ENCODE results near the gene TEN1. TPM values are rescaled to one million over a fixed set of nuclear protein-coding genes. Genes with fewer than 3 reads are reported as not detected.

Gene TEN1
- total RNA-seq, 1 donor from 2014 or later = 13.4 TPM

DNA sequence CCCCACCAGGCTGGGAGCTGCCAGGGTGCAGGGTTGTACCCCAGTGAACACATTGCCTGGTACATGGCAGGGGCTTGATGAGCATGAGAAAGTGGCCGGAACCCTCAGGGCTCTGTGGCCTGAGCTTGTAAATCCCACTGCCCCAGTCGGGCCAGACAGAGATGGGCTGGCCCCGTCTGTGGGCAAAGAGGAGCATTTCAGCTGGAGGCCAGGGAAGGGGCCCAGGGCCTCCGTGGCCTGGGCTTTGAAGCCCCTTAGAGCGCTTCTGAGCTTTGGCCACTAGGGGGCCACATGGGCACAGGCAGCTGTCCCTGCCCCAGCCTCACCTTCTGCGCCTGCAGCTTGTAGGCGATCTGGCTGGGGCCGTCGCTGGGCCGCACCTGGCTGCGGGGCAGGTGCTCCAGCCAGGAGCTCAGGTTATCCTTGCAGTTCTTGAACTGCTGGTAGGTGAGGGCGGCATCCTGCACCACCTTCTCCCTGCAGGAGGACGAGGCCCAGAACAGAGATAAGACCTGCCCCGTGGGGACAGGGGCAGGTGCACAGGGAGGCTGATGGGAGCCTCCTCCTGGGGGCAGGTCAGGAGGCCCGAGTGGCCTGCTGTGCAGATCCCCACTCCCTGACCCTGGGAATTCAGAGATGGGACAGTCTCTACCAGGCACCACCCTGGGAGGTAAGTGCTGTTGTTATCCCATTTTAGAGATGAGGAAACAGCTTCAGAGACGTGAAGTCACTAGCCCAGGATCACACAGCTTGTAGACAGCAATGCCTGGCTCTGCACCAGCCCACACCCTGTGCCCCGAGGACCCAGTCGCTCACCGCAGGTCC, 35.3 kb downstream of the TEN1 start:
- Mint-ChIP-seq H3K4me3 (ENCODE audit: low read depth) (no peak overlapping the region), H3K27ac (no peak overlapping the region)
- intact Hi-C loops (cut with micrococcal nuclease) = loop anchor here (1.0 kb wide), 2 partner anchors 93 to 285 kb away; no protein-coding TSS in a partner anchor

DNA sequence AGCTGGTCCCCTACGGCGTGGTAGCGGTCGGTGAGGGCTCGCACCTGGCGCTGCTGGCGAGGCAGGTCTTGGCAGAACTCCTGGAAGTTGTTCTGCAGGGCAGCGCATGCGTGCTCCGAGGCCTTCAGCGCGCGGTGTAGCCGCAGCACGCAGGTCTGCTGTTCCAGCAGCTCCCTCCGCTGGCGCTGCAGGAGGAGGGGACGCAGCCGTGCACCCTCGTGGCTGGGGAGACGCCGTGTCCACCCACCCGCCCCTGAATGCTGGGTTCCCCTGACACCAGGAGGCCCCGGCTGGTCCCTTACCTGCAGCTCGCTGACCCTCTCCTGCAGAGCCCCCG, 35.9 kb downstream of the TEN1 start:
- H3K27ac Mint-ChIP-seq = no peak overlapping the region
- intact Hi-C loops (cut with micrococcal nuclease) = loop anchor here (1.0 kb wide), 2 partner anchors 92 to 284 kb away; no protein-coding TSS in a partner anchor
- no peaks in the 10 kb centered on the region for H3K9me3 Mint-ChIP-seq
- DNase-seq (ENCODE audit: low spot score) = no peak
- no peaks in the 10 kb centered on the region for H3K27me3 Mint-ChIP-seq (ENCODE audit: low read depth)
- H3K4me1 Mint-ChIP-seq (ENCODE audit: low read depth) = no peaks in the 10 kb centered on the region
- no peaks in the 10 kb centered on the region for H3K36me3 Mint-ChIP-seq (ENCODE audit: low read depth)
- H3K4me3 Mint-ChIP-seq (ENCODE audit: low read depth) = no peak overlapping the region

More for the DNA sequence above, 35.3 kb downstream of the TEN1 start:
- H3K36me3 Mint-ChIP-seq (ENCODE audit: low read depth) = no peaks in the 10 kb centered on the region
- no peaks in the 10 kb centered on the region for H3K27me3 Mint-ChIP-seq (ENCODE audit: low read depth)
- H3K9me3 Mint-ChIP-seq = no peaks in the 10 kb centered on the region
- peak; percentile 68 for DNase-seq (ENCODE audit: low spot score)
- no peaks in the 10 kb centered on the region for H3K4me1 Mint-ChIP-seq (ENCODE audit: low read depth)

DNA sequence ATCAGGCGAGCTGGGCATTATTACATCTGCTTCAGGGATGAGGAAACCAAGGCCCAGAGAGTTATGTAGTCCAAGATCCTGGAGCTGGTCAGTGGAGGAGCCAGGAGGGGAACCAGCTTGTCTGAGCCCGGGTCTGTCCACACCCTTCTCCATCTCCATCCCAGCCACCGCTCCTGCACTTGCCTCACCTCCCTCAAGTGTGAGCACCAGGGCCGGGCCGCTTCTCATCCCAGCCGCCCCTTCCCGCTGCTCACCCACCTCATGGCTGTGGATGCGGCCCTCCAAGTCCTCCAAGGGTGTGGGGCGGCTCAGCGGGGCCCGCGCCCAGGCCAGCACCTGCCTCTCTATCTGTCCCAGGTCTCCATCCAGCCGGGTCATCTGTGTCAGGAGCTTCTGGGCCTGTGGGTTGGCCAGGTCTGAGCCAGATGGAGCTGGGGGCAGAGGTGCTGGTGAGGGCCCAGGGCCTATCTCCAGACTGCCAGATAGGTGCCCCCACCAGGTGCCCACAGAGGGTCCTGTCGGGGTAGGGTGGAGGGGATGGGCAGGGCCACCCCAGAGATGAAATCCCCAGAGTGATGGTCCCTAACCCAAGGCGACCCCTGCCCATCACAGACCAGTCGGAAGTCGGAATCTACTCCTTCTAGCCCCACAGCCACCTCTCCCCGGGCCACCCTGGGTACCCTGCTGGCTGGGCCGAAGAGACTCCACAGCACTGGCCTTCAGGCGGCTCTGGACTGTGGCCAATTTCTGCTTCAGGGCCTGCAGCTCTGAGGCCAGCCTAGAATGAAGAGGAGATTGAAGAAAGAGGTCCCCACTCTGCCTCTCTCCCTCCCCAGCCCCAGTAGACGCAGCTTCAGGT, 38.7 kb downstream of the TEN1 start:
- Mint-ChIP-seq H3K9me3 (no peaks in the 10 kb centered on the region), H3K4me1 (ENCODE audit: low read depth) (no peaks in the 10 kb centered on the region), H3K36me3 (ENCODE audit: low read depth) (no peaks in the 10 kb centered on the region), H3K4me3 (ENCODE audit: low read depth) (no peak overlapping the region), H3K27me3 (ENCODE audit: low read depth) (no peaks in the 10 kb centered on the region), H3K27ac (no peak overlapping the region)
- DNase-seq (ENCODE audit: low spot score) = no peak
- intact Hi-C loops (cut with micrococcal nuclease) = no loop called here

DNA sequence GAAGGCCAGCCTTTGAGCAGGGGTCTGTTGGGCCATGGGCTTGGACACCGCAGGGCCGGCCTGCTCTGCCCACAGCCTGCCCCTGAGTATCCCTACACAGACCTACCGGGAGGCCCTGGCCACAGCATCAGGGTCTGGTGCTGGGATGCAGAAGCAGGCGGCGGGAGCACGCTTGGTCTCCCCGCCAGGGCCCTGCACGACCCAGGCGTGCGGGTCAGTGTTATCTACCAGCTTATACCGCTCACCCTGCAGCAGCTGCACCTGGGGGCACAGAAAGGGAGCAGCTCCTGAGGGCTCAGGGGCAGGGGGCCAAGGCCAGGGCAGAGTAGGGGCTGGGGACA, 39.3 kb downstream of the TEN1 start:
- intact Hi-C loops (cut with micrococcal nuclease) = no loop called here
- no peak for DNase-seq (ENCODE audit: low spot score)
- Mint-ChIP-seq H3K27me3 (ENCODE audit: low read depth) (no peaks in the 10 kb centered on the region), H3K4me1 (ENCODE audit: low read depth) (no peaks in the 10 kb centered on the region), H3K36me3 (ENCODE audit: low read depth) (no peaks in the 10 kb centered on the region), H3K4me3 (ENCODE audit: low read depth) (no peak overlapping the region), H3K9me3 (no peaks in the 10 kb centered on the region), H3K27ac (no peak overlapping the region)

DNA sequence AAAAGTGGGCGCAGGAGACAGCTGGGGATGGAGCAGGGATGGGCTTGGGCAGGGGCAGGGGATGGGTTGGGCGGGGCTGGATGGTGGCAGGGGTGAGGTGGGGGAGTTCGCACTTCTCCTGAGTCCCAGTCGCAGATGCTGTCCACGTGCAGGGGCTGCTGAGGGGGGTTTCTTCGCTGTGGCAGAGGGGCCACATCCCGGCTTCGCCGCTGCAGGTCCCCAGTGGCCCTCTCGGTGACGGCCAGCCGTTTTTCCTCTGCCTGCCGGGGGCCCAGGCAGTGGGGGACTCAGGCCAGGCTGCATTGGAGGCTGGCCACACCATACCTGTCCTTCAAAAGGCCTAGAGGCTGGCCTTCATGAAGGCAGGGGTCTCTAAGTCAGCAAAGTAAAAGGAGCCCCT, 39.8 kb downstream of the TEN1 start:
- Mint-ChIP-seq H3K27ac (no peak overlapping the region), H3K9me3 (no peaks in the 10 kb centered on the region), H3K4me3 (ENCODE audit: low read depth) (no peak overlapping the region), H3K4me1 (ENCODE audit: low read depth) (no peaks in the 10 kb centered on the region), H3K36me3 (ENCODE audit: low read depth) (no peaks in the 10 kb centered on the region), H3K27me3 (ENCODE audit: low read depth) (no peaks in the 10 kb centered on the region)
- no peak for DNase-seq (ENCODE audit: low spot score)
- intact Hi-C loops (cut with micrococcal nuclease) = no loop called here

DNA sequence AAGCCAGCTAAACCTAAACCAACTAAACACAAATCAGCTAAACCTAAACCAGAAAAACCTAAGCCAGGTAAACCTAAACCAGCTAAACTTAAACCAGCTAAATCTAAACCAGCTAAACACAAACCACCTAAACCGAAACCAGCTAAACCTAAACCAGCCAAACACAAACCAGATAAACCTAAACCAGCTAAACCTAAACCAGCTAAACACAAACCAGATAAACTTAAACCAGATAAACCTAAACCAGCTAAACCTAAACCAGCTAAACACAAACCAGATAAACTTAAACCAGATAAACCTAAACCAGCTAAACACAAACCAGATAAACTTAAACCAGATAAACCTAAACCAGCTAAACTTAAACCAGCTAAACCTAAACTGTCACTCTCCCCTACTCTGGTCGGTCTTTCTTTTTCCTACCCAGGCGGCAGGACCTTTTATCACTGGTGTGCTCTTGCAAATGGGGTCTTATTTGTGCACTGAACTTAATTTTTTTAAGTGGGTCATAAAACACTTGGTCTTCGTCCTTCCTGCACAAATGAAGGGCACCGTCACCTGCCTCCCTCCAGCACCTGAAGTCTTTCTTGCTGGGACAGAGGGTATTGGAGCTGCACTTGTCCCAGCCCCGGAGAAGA, 40.9 kb downstream of the TEN1 start:
- H3K4me3 Mint-ChIP-seq (ENCODE audit: low read depth) = no peak overlapping the region
- H3K27me3 Mint-ChIP-seq (ENCODE audit: low read depth) = no peaks in the 10 kb centered on the region

DNA sequence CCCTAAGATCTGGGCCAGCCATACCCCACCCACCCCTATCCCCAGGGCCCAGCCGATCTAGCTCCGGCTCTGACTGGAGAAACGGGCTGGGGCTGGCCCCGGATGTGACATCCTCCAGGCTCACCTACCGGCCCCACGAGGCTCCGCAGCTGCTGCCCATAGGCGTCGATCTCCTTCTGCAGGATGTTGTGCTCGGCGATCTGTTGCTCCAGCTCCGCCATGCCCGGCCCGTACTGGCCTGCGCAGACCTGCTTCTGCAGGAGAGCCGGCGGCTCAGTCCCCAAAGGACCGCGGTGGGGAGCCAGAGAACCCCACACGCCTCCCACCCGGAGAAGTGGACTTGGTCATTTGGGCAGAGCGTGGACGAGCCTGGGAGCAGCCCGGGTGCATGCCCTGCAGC, 43.2 kb downstream of the TEN1 start:
- no peaks in the 10 kb centered on the region for H3K27me3 Mint-ChIP-seq (ENCODE audit: low read depth)
- no peaks in the 10 kb centered on the region for H3K4me1 Mint-ChIP-seq (ENCODE audit: low read depth)
- no peak overlapping the region for H3K4me3 Mint-ChIP-seq (ENCODE audit: low read depth)
- intact Hi-C loops (cut with micrococcal nuclease) = no loop called here
- no peaks in the 10 kb centered on the region for H3K9me3 Mint-ChIP-seq
- DNase-seq (ENCODE audit: low spot score) = no peak
- H3K27ac Mint-ChIP-seq = no peak overlapping the region
- no peaks in the 10 kb centered on the region for H3K36me3 Mint-ChIP-seq (ENCODE audit: low read depth)

More for the DNA sequence above, 40.9 kb downstream of the TEN1 start:
- no peak overlapping the region for H3K27ac Mint-ChIP-seq
- no peaks in the 10 kb centered on the region for H3K9me3 Mint-ChIP-seq
- no peak for DNase-seq (ENCODE audit: low spot score)
- H3K36me3 Mint-ChIP-seq (ENCODE audit: low read depth) = no peaks in the 10 kb centered on the region
- intact Hi-C loops (cut with micrococcal nuclease) = no loop called here
- no peaks in the 10 kb centered on the region for H3K4me1 Mint-ChIP-seq (ENCODE audit: low read depth)

DNA sequence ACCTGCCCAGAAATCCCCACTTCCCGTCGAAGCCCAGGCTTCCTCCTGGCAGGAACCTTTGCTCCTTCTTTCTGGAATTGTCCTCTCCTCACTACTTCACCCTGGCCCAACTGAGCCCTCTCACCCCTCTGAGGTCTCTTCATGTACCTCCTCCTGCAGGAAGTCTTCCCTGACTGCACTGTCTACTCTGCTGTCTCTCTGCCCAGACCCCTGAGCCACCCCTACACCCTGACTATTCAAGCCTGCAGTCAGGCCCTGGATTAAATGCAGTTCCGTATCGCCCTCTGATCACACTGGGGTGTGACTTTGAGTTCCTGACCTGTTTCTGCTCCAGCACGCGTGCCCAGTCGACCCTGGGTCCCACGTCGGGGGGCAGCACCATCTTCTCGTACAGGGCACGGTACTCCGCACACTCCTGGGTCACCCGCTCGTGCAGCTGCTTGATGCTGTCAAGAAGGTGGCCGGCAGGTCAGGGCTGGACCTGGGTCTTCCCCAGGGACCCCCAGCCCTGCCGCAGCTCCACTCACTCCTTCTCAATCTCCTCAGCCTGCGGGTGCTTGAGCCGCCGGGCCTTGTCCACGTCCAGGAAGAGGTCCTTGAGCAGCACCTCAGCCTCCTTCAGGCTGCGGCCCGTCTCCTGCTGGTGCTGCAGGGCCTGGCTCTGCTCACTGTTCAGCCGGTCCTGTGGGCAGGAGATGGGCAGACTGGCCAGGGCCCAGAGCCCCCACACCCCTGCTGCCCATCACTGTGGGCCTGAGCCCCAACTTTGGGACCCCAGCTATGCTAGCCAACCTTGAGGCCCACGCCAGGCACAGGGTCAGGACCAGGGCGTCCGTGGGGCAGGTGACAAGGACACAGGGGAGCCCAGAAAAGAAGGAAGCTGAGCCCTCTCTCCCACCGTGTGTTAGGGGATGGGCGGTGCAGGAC, 44.2 kb downstream of the TEN1 start:
- no peak for DNase-seq (ENCODE audit: low spot score)
- H3K36me3 Mint-ChIP-seq (ENCODE audit: low read depth) = no peaks in the 10 kb centered on the region
- no peaks in the 10 kb centered on the region for H3K27me3 Mint-ChIP-seq (ENCODE audit: low read depth)
- H3K4me3 Mint-ChIP-seq (ENCODE audit: low read depth) = no peak overlapping the region
- H3K4me1 Mint-ChIP-seq (ENCODE audit: low read depth) = no peaks in the 10 kb centered on the region
- intact Hi-C loops (cut with micrococcal nuclease) = no loop called here
- H3K9me3 Mint-ChIP-seq = no peaks in the 10 kb centered on the region
- no peak overlapping the region for H3K27ac Mint-ChIP-seq

DNA sequence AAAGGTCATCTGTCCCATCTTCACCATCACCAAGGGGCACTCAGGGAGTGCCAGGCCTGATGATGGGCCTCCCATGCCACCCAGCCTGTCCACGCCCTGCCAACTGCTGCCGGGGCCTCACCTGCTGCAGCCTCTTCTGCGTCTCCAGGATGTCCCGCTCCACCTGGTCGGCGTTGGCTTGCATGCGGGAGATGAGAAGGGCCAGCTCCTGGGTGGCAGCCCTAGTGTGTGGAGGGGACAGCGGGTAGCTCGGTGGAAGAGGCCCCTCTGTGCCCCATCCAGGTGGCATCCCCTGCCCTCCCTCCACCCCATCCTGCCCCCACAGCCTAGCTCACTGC, 44.8 kb downstream of the TEN1 start:
- no peak for DNase-seq (ENCODE audit: low spot score)
- Mint-ChIP-seq H3K4me3 (ENCODE audit: low read depth) (no peak overlapping the region), H3K27ac (no peak overlapping the region), H3K4me1 (ENCODE audit: low read depth) (no peaks in the 10 kb centered on the region), H3K36me3 (ENCODE audit: low read depth) (no peaks in the 10 kb centered on the region), H3K9me3 (no peaks in the 10 kb centered on the region), H3K27me3 (ENCODE audit: low read depth) (no peaks in the 10 kb centered on the region)
- intact Hi-C loops (cut with micrococcal nuclease) = no loop called here

DNA sequence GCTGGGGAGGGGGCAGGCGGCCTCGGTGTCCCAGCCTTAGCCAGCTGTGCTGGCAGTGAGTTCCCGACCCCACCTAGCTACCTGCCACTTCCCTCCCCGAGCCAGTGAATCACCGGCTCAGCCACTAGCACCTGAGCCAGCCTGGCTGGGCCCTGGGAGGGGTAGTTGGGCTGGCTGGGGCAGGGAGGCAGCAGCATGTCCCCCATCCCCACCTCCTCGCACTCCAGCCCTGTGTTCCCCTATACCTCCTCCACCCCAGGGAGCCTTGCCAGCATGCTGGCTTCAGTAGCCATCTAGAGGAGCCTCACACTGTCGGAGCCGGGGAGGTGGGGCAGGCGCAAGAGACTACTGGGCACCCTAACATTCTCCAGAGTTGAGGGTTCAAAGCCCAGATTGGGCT, 45.3 kb downstream of the TEN1 start:
- Mint-ChIP-seq H3K4me3 (ENCODE audit: low read depth) (no peak overlapping the region), H3K36me3 (ENCODE audit: low read depth) (no peaks in the 10 kb centered on the region), H3K9me3 (no peaks in the 10 kb centered on the region), H3K4me1 (ENCODE audit: low read depth) (peaks cover 1% of the 10 kb centered on the region), H3K27ac (no peak overlapping the region), H3K27me3 (ENCODE audit: low read depth) (no peaks in the 10 kb centered on the region)
- DNase-seq (ENCODE audit: low spot score) = no peak
- intact Hi-C loops (cut with micrococcal nuclease) = no loop called here

DNA sequence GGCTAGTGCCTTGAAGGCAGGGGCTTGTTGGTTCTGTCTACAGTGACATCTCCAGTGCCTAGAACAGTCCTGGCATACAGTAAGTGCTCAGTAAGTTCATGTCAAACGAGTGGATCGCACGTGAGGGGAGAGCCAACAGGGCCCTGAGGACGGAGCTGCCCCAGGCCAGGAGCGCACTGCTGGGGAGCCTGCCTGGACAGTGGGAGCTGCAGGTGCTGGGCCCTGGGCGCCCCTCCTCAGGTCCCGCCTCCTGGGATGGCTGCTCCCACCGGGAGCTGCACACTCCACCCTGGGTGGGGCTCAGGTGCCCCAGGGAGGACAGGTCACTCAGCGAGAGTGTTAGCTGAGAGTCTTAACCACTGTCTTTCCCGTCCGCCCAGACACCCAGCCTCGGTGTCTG, 46.3 kb downstream of the TEN1 start:
- intact Hi-C loops (cut with micrococcal nuclease) = no loop called here
- Mint-ChIP-seq H3K36me3 (ENCODE audit: low read depth) (no peaks in the 10 kb centered on the region), H3K4me1 (ENCODE audit: low read depth) (peaks cover 7% of the 10 kb centered on the region), H3K27ac (no peak overlapping the region), H3K9me3 (no peaks in the 10 kb centered on the region), H3K27me3 (ENCODE audit: low read depth) (no peaks in the 10 kb centered on the region), H3K4me3 (ENCODE audit: low read depth) (no peak overlapping the region)
- no peak for DNase-seq (ENCODE audit: low spot score)

DNA sequence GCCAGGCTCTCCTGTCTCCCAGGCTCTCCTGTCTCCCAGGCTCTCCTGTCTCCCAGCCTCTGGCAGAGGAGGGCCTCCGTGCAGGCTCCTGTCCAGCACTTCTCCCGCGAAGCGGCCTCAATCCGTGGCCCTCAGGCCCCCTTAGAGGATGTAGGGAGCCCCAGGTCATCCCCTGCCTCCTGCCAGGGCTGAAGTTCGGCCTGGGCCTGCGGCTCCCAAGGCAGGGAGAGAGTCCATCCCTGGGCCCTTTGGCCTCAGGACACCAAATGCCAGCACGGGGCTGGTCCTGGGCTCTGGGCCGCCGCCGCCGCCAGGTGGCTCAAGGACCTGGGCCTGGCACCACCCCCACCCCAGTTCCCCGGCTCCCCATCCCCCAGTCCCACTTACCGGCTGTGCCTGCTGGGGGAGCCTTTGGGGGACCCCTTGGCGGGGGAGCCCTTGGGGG, 47.7 kb downstream of the TEN1 start:
- no peaks in the 10 kb centered on the region for H3K9me3 Mint-ChIP-seq
- intact Hi-C loops (cut with micrococcal nuclease) = no loop called here
- no peaks in the 10 kb centered on the region for H3K27me3 Mint-ChIP-seq (ENCODE audit: low read depth)
- H3K4me3 Mint-ChIP-seq (ENCODE audit: low read depth) = no peak overlapping the region
- no peaks in the 10 kb centered on the region for H3K36me3 Mint-ChIP-seq (ENCODE audit: low read depth)
- H3K27ac Mint-ChIP-seq = no peak overlapping the region
- no peak for DNase-seq (ENCODE audit: low spot score)
- H3K4me1 Mint-ChIP-seq (ENCODE audit: low read depth) = peaks cover 7% of the 10 kb centered on the region

Measured in activated T-helper 2 cell treated with anti-CD3 and anti-CD28 coated beads, Interferon-gamma antibody, Interleukin-2, Interleukin-4, amounts not matched to agents 10 μg/mL and 5 μg/mL and 100 μg/mL, durations not matched to agents 14 hours and 24 hours and 36 hours (primary cell).